NCI-H446 (cell line): Measurements from ENCODE around the gene TIE1.
"Not testable (repeated sequence)": the region's sequence is repeated elsewhere in the genome, so short reads cannot be mapped to it uniquely, and the experiment has no call there.

Source experiments
- DNase-seq, 2 experiments: peaks; one replicate each; lab custom pipeline; 2025; lab: John Stamatoyannopoulos, UW

TIE1 gene

DNA sequence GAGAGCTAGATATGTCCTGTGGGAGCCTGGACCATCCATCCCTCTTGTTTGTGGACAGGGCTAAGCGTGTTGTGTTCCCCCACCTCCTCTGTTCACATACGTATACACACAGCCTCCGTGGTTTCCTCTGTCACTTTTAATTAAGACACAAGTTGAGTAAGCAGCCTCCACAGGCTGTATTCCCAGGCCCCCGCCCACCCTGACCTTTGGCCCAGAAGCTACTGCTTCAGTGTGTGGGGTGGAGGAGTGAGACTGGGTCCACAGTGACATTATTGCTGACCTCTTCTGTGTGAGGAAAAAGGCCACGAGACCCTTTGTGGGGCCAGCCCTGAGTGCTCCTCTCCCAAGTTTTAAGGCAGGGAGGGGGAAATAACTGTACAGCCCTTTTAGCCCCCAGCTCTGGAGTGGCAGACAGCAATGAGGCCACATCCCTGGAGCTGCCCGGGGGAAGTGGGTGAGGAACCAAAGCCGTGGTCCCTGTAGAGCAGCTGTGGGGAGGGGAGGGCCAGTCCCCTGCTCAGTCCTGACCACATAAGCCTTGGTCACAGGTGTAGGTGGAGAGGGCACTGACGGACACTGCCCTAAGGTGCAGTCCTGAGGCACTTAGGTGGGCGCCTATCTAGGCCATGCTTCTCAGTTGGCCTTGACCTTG, 62.6 kb downstream of the TIE1 start:
- no peak for DNase-seq

DNA sequence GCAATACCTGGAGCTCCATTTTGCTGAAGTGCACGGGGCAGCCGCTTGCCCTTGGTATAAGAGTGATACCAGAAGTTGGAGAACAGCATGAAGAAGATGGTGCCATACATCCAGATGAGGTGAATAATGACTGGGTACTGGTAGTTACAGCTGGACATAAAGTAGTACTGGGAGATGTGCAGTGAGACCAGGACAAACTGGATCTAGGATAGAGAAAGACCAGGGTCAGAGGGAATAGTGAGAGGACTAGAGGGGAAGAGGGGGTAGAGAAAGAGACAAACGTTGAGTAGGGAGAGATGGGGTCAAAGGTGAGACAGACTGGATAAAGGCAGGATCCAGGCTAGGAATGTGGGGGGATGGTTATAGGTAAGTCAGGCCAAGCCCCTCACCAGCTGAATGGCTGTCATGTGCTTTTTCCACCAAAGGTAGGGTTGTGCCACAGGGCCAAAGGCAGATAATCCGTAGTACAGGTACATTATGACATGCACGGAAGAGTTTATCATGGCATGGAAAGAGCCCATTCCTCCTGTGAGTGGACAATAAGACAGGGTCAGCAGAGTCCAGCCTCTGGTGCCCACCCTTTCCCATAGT, 63.2 kb downstream of the TIE1 start:
- DNase-seq = no peak

DNA sequence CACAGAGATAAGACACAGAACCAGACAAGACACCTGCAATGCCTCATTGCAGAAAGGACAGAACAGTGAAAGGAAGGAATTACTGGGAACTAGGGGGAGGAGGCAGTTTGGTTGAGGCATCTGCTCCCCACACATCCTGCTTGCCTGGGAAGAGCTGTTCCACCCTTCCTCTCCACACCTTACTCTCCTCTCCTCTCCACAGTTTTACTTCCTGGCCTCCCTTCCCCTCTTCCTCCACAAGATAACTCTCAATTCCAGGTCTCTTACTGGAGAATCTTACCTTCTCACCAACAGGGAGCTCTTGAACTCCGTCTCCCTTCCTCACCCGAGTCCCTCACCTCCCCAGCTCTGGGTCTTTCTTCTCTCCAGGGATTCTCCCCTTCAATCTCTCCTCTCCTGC, 64.9 kb downstream of the TIE1 start:
- DNase-seq = no peak

DNA sequence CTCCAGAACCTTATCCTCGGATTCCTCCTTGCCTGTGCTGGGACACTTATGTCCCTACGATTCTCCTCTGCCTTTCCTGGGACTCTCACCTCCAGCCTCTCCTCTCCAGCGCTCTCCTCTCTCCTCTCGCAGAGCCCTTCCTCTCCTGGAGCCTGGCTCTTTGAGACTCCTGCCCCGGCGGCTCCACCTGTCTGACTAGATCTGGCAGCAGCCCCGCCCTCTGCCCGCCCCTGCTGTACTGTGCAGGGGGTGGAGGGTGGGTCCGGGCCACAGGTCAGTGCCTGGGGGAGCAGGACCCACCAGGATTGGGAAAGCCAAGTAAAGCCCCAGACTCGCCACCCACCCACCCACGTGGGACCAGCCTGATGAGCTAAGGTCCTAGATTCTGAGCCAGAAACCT, 65.4 kb downstream of the TIE1 start:
- DNase-seq = no peak

DNA sequence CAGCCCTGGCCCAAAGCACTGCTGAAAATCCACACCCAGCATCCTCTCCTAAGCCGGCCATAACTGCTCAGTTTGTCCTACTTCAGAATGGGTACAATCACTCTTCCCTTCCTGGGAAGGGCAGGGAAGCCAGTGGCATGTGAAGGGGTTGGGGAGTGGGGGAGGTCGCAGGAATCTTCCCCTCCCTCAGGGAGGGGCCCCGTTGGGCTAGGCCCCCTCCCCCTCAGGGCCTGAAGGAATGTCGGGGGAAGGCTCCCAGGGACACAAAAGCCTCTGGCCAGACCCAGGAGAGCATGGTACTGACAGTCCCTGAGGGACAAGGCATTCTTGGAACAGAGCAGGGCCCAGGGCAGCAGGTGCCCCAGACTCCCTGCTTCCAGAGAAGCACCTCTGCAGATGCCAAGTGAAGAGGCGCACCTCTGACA, 65.8 kb downstream of the TIE1 start:
- DNase-seq = no peak

DNA sequence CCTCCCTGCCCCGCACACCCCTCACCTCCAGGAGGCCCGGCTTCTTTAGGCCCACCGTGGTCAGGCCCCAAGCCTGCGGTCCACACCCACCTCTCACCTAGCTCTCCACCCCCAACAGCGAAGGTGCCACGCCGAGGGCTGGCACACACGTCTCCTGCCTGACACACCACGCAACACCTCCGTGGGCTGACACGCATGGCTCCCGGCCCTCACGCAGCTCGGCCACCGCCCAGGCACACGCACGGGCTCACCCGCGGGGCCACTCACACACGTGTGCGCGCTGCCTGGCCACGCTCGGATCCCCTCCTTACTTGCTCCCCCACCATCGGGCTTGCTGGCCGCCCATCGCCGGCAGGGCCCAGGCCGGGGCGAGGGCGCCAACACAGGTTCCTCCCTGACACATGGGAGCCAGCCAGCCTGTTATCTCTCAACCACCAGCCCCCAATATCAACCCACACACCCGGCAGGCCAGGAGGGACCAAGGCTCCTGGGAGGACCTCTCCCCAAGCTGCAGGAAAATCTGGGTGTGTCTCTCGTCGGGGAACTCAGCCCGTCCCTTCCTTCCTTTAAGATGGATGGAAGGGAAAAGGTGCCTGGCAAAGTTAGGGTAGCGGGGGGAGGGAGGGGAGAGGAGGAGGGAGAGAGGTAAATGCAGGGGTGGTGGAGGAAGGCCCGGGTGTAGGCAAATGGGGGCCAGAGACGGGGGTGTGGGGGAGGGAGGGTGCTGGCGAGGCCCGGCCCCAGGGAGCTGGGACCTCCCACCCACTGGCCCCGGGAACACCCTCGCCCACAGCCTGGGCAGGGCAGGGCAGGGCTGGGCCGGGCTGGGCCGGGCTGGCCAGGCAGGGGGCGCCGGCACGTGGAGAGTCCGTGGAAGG, 66.5 kb downstream of the TIE1 start:
- peak; percentile 48 to 49 for DNase-seq

DNA sequence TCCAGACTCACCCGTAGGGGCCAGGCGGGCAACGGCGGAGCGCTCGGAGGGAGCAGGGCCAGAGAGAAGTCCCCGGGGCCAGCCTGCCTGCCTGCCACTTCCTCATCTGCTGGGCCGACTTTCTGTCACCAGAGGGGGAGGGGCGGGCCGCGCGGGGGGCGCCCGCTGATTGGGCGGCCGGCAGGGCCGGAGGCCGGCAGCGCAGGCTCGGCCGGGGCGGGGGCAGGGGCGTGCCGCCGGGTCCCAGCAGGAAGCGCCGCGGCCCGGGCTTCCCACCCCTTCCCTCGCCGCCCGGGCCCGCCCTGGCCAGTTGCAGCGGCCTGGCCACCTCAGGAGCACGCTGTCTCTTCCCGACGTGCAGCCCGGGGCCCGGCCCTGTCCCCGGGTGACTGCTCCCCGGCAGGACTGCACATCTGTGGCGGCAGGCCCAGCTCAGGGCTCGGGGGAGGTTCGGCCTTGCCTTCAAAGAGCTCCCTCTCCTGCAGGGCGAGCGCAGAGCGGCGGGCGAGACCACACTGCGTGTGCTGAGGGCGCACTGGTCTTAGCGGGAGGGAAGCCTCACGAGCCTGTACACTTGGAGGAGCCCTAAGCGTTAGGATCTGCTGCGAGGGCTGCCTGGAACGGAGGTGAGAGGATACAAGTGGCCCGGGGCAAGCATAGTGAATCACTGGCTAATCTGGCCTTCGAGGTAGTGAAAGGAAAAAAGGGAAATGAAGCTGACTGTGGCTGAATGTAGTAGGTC, 67.3 kb downstream of the TIE1 start, which contains the start of gene ELOVL1:
Gene ELOVL1 (minus strand): TSS at position 108 of the 742 bp plus-strand sequence. CDS start 2,402 bp downstream, outside the sequence.
- peak; percentile 68 to 90 for DNase-seq

DNA sequence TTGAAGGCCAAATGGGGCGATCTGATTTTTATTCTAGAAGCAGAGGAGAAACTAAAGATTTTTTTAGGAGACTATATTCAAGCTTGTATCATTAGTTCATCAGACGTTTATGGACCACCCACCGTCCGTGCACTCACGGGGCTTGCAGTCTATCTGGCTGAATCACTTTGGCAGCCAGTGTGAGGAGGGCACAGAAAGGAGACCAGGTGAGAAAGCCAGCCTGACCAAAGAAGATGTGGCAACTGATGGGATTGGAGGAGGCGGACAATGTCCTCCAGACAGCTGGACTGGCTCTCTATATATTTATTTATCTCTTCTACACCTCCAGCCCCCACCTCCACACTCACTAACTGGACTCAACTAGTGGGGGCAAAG, 67.9 kb downstream of the TIE1 start:
- DNase-seq = no peak

DNA sequence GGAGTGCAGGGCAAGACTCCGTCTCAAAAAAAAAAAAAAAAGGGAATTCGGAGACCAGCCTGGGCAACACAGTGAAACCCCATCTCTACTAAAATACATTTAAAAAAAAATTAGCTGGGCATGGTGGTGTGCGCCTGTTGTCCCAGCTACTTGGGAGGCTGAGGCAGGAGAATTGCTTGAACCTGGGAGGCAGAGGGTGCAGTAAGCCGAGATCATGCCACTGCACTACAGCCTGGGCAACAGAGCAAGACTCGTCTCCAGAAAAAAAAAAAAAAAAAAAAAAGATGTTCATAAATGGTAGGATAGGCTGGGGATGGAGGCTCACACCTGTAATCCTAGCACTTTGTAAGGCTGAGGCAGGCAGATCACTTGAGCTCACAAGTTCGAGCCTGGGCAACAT, 69.0 kb downstream of the TIE1 start:
- not testable (repeated sequence) for DNase-seq

DNA sequence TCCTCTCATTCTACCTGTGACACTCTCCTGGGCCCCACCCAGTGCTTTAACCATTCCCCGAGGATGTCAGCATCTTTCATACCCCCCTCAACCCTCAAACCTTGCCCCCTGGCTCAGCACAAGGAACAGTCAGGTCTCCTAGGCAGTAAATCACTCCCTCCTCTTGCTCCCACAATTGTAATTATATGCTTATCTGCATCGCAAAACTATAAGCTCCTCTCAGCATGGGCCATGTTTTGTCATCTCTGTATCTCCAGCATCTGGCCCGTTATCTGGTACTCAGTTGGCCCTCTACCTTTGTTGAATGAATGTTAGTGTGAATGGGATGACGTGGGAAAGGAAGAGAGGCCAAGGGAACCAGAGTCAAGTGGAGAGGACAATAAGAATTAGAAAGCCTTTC, 69.8 kb downstream of the TIE1 start:
- no peak for DNase-seq

DNA sequence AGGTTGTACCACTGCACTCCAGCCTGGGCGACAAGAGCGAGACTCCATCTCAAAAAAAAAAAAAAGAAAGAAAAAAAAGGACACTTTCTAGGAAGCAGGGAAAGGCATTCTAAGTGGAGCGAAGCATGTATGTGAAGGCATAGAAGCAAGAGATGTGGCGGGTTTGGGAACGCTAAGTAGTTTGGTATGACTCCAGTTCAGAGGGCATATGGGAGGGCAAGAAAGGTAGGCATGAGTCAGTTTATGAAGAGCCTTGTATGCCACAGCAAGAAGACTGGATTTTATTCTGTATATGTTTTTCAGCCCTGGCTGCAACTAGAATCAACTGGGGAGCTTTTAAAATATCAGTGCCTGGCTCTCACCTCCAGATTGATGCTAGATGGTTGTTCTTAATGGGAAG, 71.4 kb downstream of the TIE1 start:
- DNase-seq = no peak
